Measurements from ENCODE around the gene SLC35B2. TPM values are rescaled to one million over a fixed set of nuclear protein-coding genes. Genes with fewer than 3 reads are reported as not detected.

The SLC35B2 gene
- total and polyA plus RNA-seq, 2 experiments from 2014 or later, result 101 to 114 TPM

- in situ Hi-C loops (cut with MboI), result no loop called here
- no peak overlapping the region for H3K27ac ChIP-seq
- H3F3A ChIP-seq (ENCODE audit: insufficient read depth), result no peaks in the 10 kb centered on the region
- no peaks in the 10 kb centered on the region for H4K20me1 ChIP-seq (ENCODE audit: insufficient read depth)
- H3K9me3 ChIP-seq (ENCODE audit: low read depth), result no peaks in the 10 kb centered on the region
- H3K79me2 ChIP-seq (ENCODE audit: insufficient read depth), result no peaks in the 10 kb centered on the region
- H3K4me3 ChIP-seq, result no peak overlapping the region
- H3K4me2 ChIP-seq (ENCODE audit: unreplicated experiment), result no peak overlapping the region
- H3K27me3 ChIP-seq (replicated peaks; ENCODE audit: insufficient read depth), result no peaks in the 10 kb centered on the region
- no peak for DNase-seq
- TF ChIP-seq EZH2 (IDR thresholded peaks at IDR 0.05; ENCODE audit: insufficient read depth, poor library complexity, severe bottlenecking) (no peak), EZH2phosphoT487 (IDR thresholded peaks at IDR 0.05; ENCODE audit: insufficient read depth, low read depth) (no peak)
- no peaks in the 10 kb centered on the region for H3K9me2 ChIP-seq (ENCODE audit: insufficient read depth)
- 95 to 100% methylated on average over 6 of the region's 6 CpGs for WGBS, 2 experiments (ENCODE audit: low coverage in 1 of 2, low lambda C conversion rate in 2 of 2, missing lambda C conversion rate in 2 of 2)
- peaks cover 4% of the 10 kb centered on the region; the same call in 1 of the 2 replicates for H3K4me1 ChIP-seq (ENCODE audit: insufficient read depth)
- H2AFZ ChIP-seq, result no peak overlapping the region
- no peak overlapping the region for H3K9ac ChIP-seq
- peaks cover 5% of the 10 kb centered on the region; the same call in 1 of the 2 replicates for H3K36me3 ChIP-seq (ENCODE audit: low read depth)
These were observed 46.5 kb upstream of the SLC35B2 start for GRCh38 chr6:44303842-44304241.

GRCh38 chr6:44302856-44303255, 45.5 kb upstream of the SLC35B2 start:
- H3K36me3 ChIP-seq (ENCODE audit: low read depth), result peaks cover 5% of the 10 kb centered on the region; the same call in 1 of the 2 replicates

GRCh38 chr6:44301782-44302564, 44.6 kb upstream of the SLC35B2 start:
- peaks cover 6% of the 10 kb centered on the region; the same call in 1 of the 2 replicates for H3F3A ChIP-seq (ENCODE audit: insufficient read depth)
- H3K27me3 ChIP-seq (replicated peaks; ENCODE audit: insufficient read depth), result peaks cover 16% of the 10 kb centered on the region
- H3K4me2 ChIP-seq (ENCODE audit: unreplicated experiment), result no peak overlapping the region
- H3K27ac ChIP-seq, result no peak overlapping the region
- H3K9me2 ChIP-seq (ENCODE audit: insufficient read depth), result no peaks in the 10 kb centered on the region
- H3K9me3 ChIP-seq (ENCODE audit: low read depth), result no peaks in the 10 kb centered on the region
- H3K4me3 ChIP-seq, result no peak overlapping the region
- no peak overlapping the region for H3K9ac ChIP-seq
- no peak overlapping the region for H2AFZ ChIP-seq
- DNase-seq, result no peak
- in situ Hi-C loops (cut with MboI), result no loop called here
- H3K4me1 ChIP-seq (ENCODE audit: insufficient read depth), result no peaks in the 10 kb centered on the region
- peaks cover 5% of the 10 kb centered on the region; the same call in 1 of the 2 replicates for H3K36me3 ChIP-seq (ENCODE audit: low read depth)
- H3K79me2 ChIP-seq (ENCODE audit: insufficient read depth), result no peaks in the 10 kb centered on the region
- no peaks in the 10 kb centered on the region for H4K20me1 ChIP-seq (ENCODE audit: insufficient read depth)
- TF ChIP-seq EZH2 (IDR thresholded peaks at IDR 0.05; ENCODE audit: insufficient read depth, poor library complexity, severe bottlenecking) (no peak), EZH2phosphoT487 (IDR thresholded peaks at IDR 0.05; ENCODE audit: insufficient read depth, low read depth) (no peak)
- 91 to 92% methylated on average over 14 of the region's 14 CpGs for WGBS, 2 experiments (ENCODE audit: low coverage in 1 of 2, low lambda C conversion rate in 2 of 2, missing lambda C conversion rate in 2 of 2)

More at GRCh38 chr6:44302856-44303255, 45.5 kb upstream of the SLC35B2 start:
- Histone ChIP-seq H3F3A (ENCODE audit: insufficient read depth) (peaks cover 6% of the 10 kb centered on the region; the same call in 1 of the 2 replicates), H2AFZ (no peak overlapping the region), H3K4me1 (ENCODE audit: insufficient read depth) (no peaks in the 10 kb centered on the region), H3K4me2 (ENCODE audit: unreplicated experiment) (no peak overlapping the region), H4K20me1 (ENCODE audit: insufficient read depth) (no peaks in the 10 kb centered on the region), H3K27me3 (replicated peaks; ENCODE audit: insufficient read depth) (peaks cover 8% of the 10 kb centered on the region; the same call in 1 of the 2 replicates), H3K27ac (no peak overlapping the region), H3K4me3 (no peak overlapping the region), H3K79me2 (ENCODE audit: insufficient read depth) (no peaks in the 10 kb centered on the region), H3K9me3 (ENCODE audit: low read depth) (no peaks in the 10 kb centered on the region), H3K9ac (no peak overlapping the region), H3K9me2 (ENCODE audit: insufficient read depth) (no peaks in the 10 kb centered on the region)
- DNase-seq, result no peak
- in situ Hi-C loops (cut with MboI), result no loop called here
- TF ChIP-seq EZH2 (IDR thresholded peaks at IDR 0.05; ENCODE audit: insufficient read depth, poor library complexity, severe bottlenecking), result no peak
- no peak for TF ChIP-seq EZH2phosphoT487 (IDR thresholded peaks at IDR 0.05; ENCODE audit: insufficient read depth, low read depth)
- WGBS, 2 experiments (ENCODE audit: low coverage in 1 of 2, low lambda C conversion rate in 2 of 2, missing lambda C conversion rate in 2 of 2), result 98 to 99% methylated on average over 12 of the region's 12 CpGs

GRCh38 chr6:44301106-44301505, 43.8 kb upstream of the SLC35B2 start:
- H3K9ac ChIP-seq, result no peak overlapping the region
- no peak overlapping the region for H3K27ac ChIP-seq
- no peak for DNase-seq
- H3F3A ChIP-seq (ENCODE audit: insufficient read depth), result peaks cover 6% of the 10 kb centered on the region; the same call in 1 of the 2 replicates
- WGBS, 2 experiments (ENCODE audit: low coverage in 1 of 2, low lambda C conversion rate in 2 of 2, missing lambda C conversion rate in 2 of 2), result 87 to 92% methylated on average over 8 of the region's 8 CpGs
- no peak overlapping the region for H3K4me3 ChIP-seq
- H3K79me2 ChIP-seq (ENCODE audit: insufficient read depth), result no peaks in the 10 kb centered on the region
- no peaks in the 10 kb centered on the region for H3K9me3 ChIP-seq (ENCODE audit: low read depth)
- H3K27me3 ChIP-seq (replicated peaks; ENCODE audit: insufficient read depth), result peaks cover 25% of the 10 kb centered on the region
- no peaks in the 10 kb centered on the region for H4K20me1 ChIP-seq (ENCODE audit: insufficient read depth)
- no peak overlapping the region for H2AFZ ChIP-seq
- TF ChIP-seq EZH2 (IDR thresholded peaks at IDR 0.05; ENCODE audit: insufficient read depth, poor library complexity, severe bottlenecking) (no peak), EZH2phosphoT487 (IDR thresholded peaks at IDR 0.05; ENCODE audit: insufficient read depth, low read depth) (no peak)
- H3K9me2 ChIP-seq (ENCODE audit: insufficient read depth), result no peaks in the 10 kb centered on the region
- in situ Hi-C loops (cut with MboI), result no loop called here
- no peak overlapping the region for H3K4me2 ChIP-seq (ENCODE audit: unreplicated experiment)
- no peaks in the 10 kb centered on the region for H3K4me1 ChIP-seq (ENCODE audit: insufficient read depth)
- H3K36me3 ChIP-seq (ENCODE audit: low read depth), result peaks cover 4% of the 10 kb centered on the region; the same call in 1 of the 2 replicates
